Neural cell (in vitro differentiated cells): ENCODE results near the gene PCAT6. TPM values are rescaled to one million over a fixed set of nuclear protein-coding genes. Genes with fewer than 3 reads are reported as not detected.

Source experiments
- H2AFZ ChIP-seq: fragments of 200-600, 300-800 bp; sonication (generic), shearing (Covaris generic); 2 replicates; pipeline ENCODE4 v1.6.0; 2014; ENCODE audit warnings: low read depth, mild to moderate bottlenecking, antibody characterized with exemption, low read length, moderate library complexity
- H3F3A ChIP-seq: fragments of 200-600 bp; shearing (Covaris generic); 2 replicates; pipeline ENCODE4 v1.6.1; 2016; ENCODE audit warnings: mild to moderate bottlenecking, moderate library complexity, mixed read lengths, antibody characterized with exemption, low read length; ENCODE audit not compliant: insufficient read depth, poor library complexity, severe bottlenecking
- H3K27ac ChIP-seq: fragments of 200-600, 300-800 bp; sonication (generic), shearing (Covaris generic); 2 replicates; pipeline ENCODE4 v1.5.1; 2014; ENCODE audit warnings: mild to moderate bottlenecking, low read length, moderate library complexity
- H3K27me3 ChIP-seq: fragments of 300-800, 200-600 bp; sonication (generic), shearing (Covaris generic); 2 replicates; pipeline ENCODE4 v1.6.0; 2014; ENCODE audit warnings: mild to moderate bottlenecking, low read depth, low read length, moderate library complexity; ENCODE audit not compliant: insufficient read depth
- H3K36me3 ChIP-seq: fragments of 300-800, 200-600 bp; sonication (generic), shearing (Covaris generic); 2 replicates; pipeline ENCODE4 v1.5.1; 2014; ENCODE audit warnings: mild to moderate bottlenecking, antibody characterized with exemption, low read length, moderate library complexity; ENCODE audit not compliant: insufficient read depth
- H3K4me2 ChIP-seq: fragments of 300-800, 200-600 bp; sonication (generic), shearing (Covaris generic); 2 replicates; pipeline ENCODE4 v1.6.0; 2014; ENCODE audit warnings: mild to moderate bottlenecking, low read length
- H3K4me3 ChIP-seq: fragments of 300-800, 200-600 bp; sonication (generic), shearing (Covaris generic); 2 replicates; pipeline ENCODE4 v1.5.1; 2014; ENCODE audit warnings: mild to moderate bottlenecking, low read length, moderate library complexity
- H3K79me2 ChIP-seq: fragments of 200-600 bp; shearing (Covaris generic); replicated peaks from 2 replicates; pipeline ENCODE4 v1.6.0; 2014; ENCODE audit warnings: mild to moderate bottlenecking, low read length, moderate library complexity; ENCODE audit not compliant: insufficient read depth
- H3K9ac ChIP-seq: fragments of 300-800, 200-600 bp; sonication (generic), shearing (Covaris generic); 2 replicates; pipeline ENCODE4 v1.6.1; 2016; ENCODE audit warnings: mild to moderate bottlenecking, low read length, mixed read lengths
- H3K9me2 ChIP-seq: fragments of 200-600 bp; shearing (Covaris generic); 2 replicates; pipeline ENCODE4 v1.6.1; 2016; ENCODE audit warnings: mild to moderate bottlenecking, low read length, mixed read lengths; ENCODE audit not compliant: insufficient read depth
- H3K9me3 ChIP-seq: fragments of 200-600, 300-800 bp; sonication (generic), shearing (Covaris generic); 2 replicates; pipeline ENCODE4 v1.6.1; 2016; ENCODE audit warnings: mild to moderate bottlenecking, mixed run types, low read length, moderate library complexity, mixed read lengths
- H4K20me1 ChIP-seq: fragments of 200-600 bp; shearing (Covaris generic); 2 replicates; pipeline ENCODE4 v1.6.1; 2016; ENCODE audit warnings: mild to moderate bottlenecking, mixed run types; ENCODE audit not compliant: insufficient read depth
- EP300 ChIP-seq: fragments of 450-650 bp; conservative IDR thresholded peaks from 2 replicates; pipeline ENCODE4 v1.6.1; 2014; ENCODE audit warnings: antibody characterized with exemption, mild to moderate bottlenecking, moderate library complexity; ENCODE audit not compliant: poor library complexity, severe bottlenecking
- EZH2 ChIP-seq: fragments of 200-600, 300-800 bp; shearing (Covaris generic), sonication (generic); IDR thresholded peaks from 2 replicates; pipeline ENCODE4 v1.6.1; 2014; ENCODE audit warnings: antibody characterized with exemption, low read length, borderline replicate concordance, mild to moderate bottlenecking; ENCODE audit not compliant: insufficient read depth, poor library complexity, severe bottlenecking
- MXI1 ChIP-seq: fragments of 450-650 bp; conservative IDR thresholded peaks from 2 replicates; pipeline ENCODE4 v1.6.1; 2014; ENCODE audit warnings: antibody characterized with exemption, mild to moderate bottlenecking; ENCODE audit not compliant: poor library complexity, severe bottlenecking
- POLR2AphosphoS5 ChIP-seq: IDR thresholded peaks from 2 replicates; pipeline ENCODE4 v1.6.1; 2012
- RAD21 ChIP-seq: fragments of 450-650 bp; conservative IDR thresholded peaks from 2 replicates; pipeline ENCODE4 v1.6.1; 2014; ENCODE audit warnings: antibody characterized with exemption, mild to moderate bottlenecking, moderate library complexity
- SMC3 ChIP-seq: fragments of 450-650 bp; conservative IDR thresholded peaks from 2 replicates; pipeline ENCODE4 v1.6.1; 2014; ENCODE audit warnings: antibody characterized with exemption, mild to moderate bottlenecking, moderate library complexity; ENCODE audit not compliant: poor library complexity
- TAF1 ChIP-seq: IDR thresholded peaks from 2 replicates; pipeline ENCODE4 v1.6.1; 2012; ENCODE audit warnings: low read depth
- polyA plus RNA-seq: library from polyadenylated mRNA; depleted of rRNA; stranded (reverse); fragments of >200 nt; gene quantifications from 2 replicates; pipeline ENCODE4 v1.2.3, GENCODE V29; 2014
- TF ChIP-seq, protein P1 (sequence below): fragments of 450-650 bp; IDR thresholded peaks from 2 replicates; pipeline ENCODE4 v1.5.1; 2014; ENCODE audit warnings: antibody characterized with exemption, mild to moderate bottlenecking, moderate library complexity; ENCODE audit not compliant: poor library complexity, severe bottlenecking
- TF ChIP-seq, protein P2 (sequence below): IDR thresholded peaks from 2 replicates; pipeline ENCODE4 v1.6.1; 2012; ENCODE audit warnings: borderline replicate concordance

Gene PCAT6
- polyA plus RNA-seq, 1 donor from 2014 or later, result 0.76 TPM

DNA sequence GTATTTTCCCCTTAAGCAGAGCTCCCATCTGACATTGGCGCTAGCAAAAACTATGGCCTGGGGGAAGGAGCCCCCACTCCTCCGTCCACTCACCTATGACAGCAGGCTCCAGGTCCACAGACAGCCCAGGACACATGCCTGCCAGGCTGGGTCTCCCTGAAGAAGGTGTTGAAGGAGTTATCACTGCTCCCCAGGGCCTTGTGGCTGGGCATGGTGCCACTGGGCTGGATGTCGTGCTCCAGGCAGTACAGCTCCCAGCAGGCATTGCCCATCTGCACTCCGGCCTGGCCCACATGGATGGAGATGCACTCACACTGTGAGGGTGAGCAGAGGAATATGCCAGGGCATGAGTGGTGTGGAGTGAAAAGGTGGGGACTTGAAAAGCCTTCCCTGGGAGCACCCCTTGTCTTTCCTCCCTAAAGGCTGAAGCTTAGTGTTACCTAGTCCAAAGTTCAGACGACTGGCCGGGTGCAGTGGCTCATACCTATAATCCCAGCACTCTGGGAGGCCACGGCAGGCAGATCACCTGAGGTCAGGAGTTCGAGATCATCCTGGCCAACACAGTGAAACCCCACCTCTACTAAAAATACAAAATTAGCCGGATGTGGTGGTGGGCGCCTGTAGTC is 48.1 kb downstream of the PCAT6 start:
- H3K79me2 ChIP-seq, result no peaks in the 10 kb centered on the region
- H2AFZ ChIP-seq, result no peak overlapping the region

GRCh38 chr1:202860744-202861419 is 50.1 kb downstream of the PCAT6 start:
- Histone ChIP-seq H3K79me2 (no peaks in the 10 kb centered on the region), H3K27ac (peak overlapping the region; percentile 37), H3F3A (no peaks in the 10 kb centered on the region), H3K27me3 (peaks cover 15% of the 10 kb centered on the region), H3K9me2 (no peaks in the 10 kb centered on the region), H3K4me2 (peak overlapping the region; percentile 57), H2AFZ (peak overlapping the region; percentile 73), H4K20me1 (no peaks in the 10 kb centered on the region), H3K9ac (peak overlapping the region; percentile 64), H3K4me3 (peak overlapping the region; percentile 91), H3K36me3 (no peaks in the 10 kb centered on the region), H3K9me3 (no peaks in the 10 kb centered on the region)
- TF ChIP-seq EP300 (no peak), EZH2 (no peak), SMC3 (peak; percentile 12), RAD21 (no peak), TAF1 (peak; percentile 53), MXI1 (peak; percentile 49)
- TF ChIP-seq, protein P1, sequence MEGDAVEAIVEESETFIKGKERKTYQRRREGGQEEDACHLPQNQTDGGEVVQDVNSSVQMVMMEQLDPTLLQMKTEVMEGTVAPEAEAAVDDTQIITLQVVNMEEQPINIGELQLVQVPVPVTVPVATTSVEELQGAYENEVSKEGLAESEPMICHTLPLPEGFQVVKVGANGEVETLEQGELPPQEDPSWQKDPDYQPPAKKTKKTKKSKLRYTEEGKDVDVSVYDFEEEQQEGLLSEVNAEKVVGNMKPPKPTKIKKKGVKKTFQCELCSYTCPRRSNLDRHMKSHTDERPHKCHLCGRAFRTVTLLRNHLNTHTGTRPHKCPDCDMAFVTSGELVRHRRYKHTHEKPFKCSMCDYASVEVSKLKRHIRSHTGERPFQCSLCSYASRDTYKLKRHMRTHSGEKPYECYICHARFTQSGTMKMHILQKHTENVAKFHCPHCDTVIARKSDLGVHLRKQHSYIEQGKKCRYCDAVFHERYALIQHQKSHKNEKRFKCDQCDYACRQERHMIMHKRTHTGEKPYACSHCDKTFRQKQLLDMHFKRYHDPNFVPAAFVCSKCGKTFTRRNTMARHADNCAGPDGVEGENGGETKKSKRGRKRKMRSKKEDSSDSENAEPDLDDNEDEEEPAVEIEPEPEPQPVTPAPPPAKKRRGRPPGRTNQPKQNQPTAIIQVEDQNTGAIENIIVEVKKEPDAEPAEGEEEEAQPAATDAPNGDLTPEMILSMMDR, result peak; percentile 24

More for the DNA sequence above, 48.1 kb downstream of the PCAT6 start:
- Histone ChIP-seq H3K27ac (no peak overlapping the region), H3K4me3 (no peak overlapping the region), H3K9ac (no peak overlapping the region), H3K27me3 (peaks cover 15% of the 10 kb centered on the region), H3K36me3 (no peaks in the 10 kb centered on the region), H4K20me1 (no peaks in the 10 kb centered on the region), H3K9me3 (no peaks in the 10 kb centered on the region), H3F3A (no peaks in the 10 kb centered on the region), H3K4me2 (no peak overlapping the region), H3K9me2 (no peaks in the 10 kb centered on the region)
- no peak for TF ChIP-seq POLR2AphosphoS5
- no peak for TF ChIP-seq TAF1
- TF ChIP-seq EP300, result no peak
- no peak for TF ChIP-seq RAD21
- TF ChIP-seq SMC3, result no peak
- TF ChIP-seq EZH2, result no peak
- TF ChIP-seq MXI1, result no peak
- TF ChIP-seq, protein P2, sequence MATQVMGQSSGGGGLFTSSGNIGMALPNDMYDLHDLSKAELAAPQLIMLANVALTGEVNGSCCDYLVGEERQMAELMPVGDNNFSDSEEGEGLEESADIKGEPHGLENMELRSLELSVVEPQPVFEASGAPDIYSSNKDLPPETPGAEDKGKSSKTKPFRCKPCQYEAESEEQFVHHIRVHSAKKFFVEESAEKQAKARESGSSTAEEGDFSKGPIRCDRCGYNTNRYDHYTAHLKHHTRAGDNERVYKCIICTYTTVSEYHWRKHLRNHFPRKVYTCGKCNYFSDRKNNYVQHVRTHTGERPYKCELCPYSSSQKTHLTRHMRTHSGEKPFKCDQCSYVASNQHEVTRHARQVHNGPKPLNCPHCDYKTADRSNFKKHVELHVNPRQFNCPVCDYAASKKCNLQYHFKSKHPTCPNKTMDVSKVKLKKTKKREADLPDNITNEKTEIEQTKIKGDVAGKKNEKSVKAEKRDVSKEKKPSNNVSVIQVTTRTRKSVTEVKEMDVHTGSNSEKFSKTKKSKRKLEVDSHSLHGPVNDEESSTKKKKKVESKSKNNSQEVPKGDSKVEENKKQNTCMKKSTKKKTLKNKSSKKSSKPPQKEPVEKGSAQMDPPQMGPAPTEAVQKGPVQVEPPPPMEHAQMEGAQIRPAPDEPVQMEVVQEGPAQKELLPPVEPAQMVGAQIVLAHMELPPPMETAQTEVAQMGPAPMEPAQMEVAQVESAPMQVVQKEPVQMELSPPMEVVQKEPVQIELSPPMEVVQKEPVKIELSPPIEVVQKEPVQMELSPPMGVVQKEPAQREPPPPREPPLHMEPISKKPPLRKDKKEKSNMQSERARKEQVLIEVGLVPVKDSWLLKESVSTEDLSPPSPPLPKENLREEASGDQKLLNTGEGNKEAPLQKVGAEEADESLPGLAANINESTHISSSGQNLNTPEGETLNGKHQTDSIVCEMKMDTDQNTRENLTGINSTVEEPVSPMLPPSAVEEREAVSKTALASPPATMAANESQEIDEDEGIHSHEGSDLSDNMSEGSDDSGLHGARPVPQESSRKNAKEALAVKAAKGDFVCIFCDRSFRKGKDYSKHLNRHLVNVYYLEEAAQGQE, result no peak
- TF ChIP-seq, protein P1, result no peak
